ENCODE measurements around the gene ATP2B1. TPM values are rescaled to one million over a fixed set of nuclear protein-coding genes. Genes with fewer than 3 reads are reported as not detected.

The ATP2B1 gene
- total RNA-seq, 4 donors from 2014 or later: 16.7 to 172 (median 48.6) TPM

- no peak for DNase-seq
- intact Hi-C loops (cut with DNase I; ENCODE audit: low total_unique reads): no loop called here
- H3K27ac ChIP-seq: no peak overlapping the region
- no peak overlapping the region for H3K4me3 ChIP-seq
- H3K9me3 ChIP-seq: peaks cover 0 to 4% of the 10 kb centered on the region in 2 donors
- H3K4me1 ChIP-seq: no peaks in the 10 kb centered on the region
- TF ChIP-seq, protein P1, sequence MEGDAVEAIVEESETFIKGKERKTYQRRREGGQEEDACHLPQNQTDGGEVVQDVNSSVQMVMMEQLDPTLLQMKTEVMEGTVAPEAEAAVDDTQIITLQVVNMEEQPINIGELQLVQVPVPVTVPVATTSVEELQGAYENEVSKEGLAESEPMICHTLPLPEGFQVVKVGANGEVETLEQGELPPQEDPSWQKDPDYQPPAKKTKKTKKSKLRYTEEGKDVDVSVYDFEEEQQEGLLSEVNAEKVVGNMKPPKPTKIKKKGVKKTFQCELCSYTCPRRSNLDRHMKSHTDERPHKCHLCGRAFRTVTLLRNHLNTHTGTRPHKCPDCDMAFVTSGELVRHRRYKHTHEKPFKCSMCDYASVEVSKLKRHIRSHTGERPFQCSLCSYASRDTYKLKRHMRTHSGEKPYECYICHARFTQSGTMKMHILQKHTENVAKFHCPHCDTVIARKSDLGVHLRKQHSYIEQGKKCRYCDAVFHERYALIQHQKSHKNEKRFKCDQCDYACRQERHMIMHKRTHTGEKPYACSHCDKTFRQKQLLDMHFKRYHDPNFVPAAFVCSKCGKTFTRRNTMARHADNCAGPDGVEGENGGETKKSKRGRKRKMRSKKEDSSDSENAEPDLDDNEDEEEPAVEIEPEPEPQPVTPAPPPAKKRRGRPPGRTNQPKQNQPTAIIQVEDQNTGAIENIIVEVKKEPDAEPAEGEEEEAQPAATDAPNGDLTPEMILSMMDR (IDR thresholded peaks at IDR 0.05): no peak
- TF ChIP-seq POLR2A (IDR thresholded peaks at IDR 0.05): no peak
- no peaks in the 10 kb centered on the region for H3K36me3 ChIP-seq
- H3K27me3 ChIP-seq: no peaks in the 10 kb centered on the region
These were observed 32.3 kb upstream of the ATP2B1 start for GRCh38 chr12:89740943-89741342.

DNA sequence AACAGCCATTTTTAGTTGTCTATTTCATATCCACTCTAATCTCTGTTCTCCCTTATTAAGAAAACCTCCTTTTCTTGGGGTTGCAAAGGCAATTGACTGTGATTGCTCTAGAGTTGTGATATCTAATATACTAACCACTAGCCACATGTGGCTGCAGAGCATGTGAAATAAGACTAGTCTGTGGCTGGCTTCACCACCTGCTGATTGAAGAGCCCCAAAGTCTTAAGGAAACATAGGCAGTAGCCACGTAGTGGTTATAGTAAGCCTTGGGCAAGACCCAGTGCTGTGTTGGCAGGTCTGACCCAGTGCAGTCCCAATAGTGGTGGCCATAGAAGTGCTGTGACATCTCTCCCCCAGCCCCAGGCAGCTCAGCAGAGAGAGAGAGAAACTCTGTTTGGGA is 28.4 kb upstream of the ATP2B1 start:
- intact Hi-C loops (cut with DNase I; ENCODE audit: low total_unique reads): no loop called here
- H3K27ac ChIP-seq: no peak overlapping the region
- H3K36me3 ChIP-seq: no peaks in the 10 kb centered on the region
- H3K27me3 ChIP-seq: no peaks in the 10 kb centered on the region
- TF ChIP-seq, protein P1 (IDR thresholded peaks at IDR 0.05): no peak
- TF ChIP-seq POLR2A (IDR thresholded peaks at IDR 0.05): no peak
- DNase-seq: no peak
- H3K4me1 ChIP-seq: no peaks in the 10 kb centered on the region
- no peak overlapping the region for H3K4me3 ChIP-seq
- peaks cover 0 to 4% of the 10 kb centered on the region in 2 donors for H3K9me3 ChIP-seq

DNA sequence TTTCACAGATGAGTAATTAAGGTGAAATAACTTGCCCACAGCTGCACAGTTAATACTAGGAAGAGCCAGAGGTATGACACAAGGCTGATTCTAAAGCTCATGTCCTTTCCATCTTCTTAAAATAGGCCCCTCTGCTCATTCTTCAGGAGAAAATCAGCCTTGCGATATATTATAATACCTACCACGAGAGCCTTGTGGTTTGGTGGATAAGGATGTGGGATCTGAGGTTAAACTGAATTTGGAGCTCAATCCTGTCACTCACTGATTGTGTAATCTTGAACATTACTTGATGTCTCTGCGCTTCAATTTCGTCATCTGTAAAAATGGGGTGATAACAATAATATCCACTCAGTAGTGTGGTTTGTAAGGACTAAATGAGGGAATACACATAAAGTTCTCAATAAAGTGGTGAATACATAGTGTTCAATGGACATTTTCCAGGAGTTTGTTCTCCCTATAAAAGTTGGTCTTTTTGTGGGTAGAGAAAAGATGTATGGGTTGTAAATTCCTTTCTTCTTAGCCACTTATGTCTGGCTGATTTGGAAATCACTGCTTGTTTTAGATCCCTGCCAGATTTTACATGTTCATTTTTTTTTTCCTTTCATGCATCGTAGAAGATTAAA is 25.1 kb upstream of the ATP2B1 start:
- no peak for TF ChIP-seq POLR2A (IDR thresholded peaks at IDR 0.05)
- Histone ChIP-seq H3K9me3 (no peaks in the 10 kb centered on the region), H3K4me3 (no peak overlapping the region), H3K27ac (no peak overlapping the region), H3K36me3 (no peaks in the 10 kb centered on the region), H3K27me3 (no peaks in the 10 kb centered on the region), H3K4me1 (no peaks in the 10 kb centered on the region)
- intact Hi-C loops (cut with DNase I; ENCODE audit: low total_unique reads): no loop called here
- no peak for DNase-seq

GRCh38 chr12:89732522-89732921 is 23.9 kb upstream of the ATP2B1 start:
- H3K36me3 ChIP-seq: no peaks in the 10 kb centered on the region
- TF ChIP-seq POLR2A (IDR thresholded peaks at IDR 0.05): no peak
- TF ChIP-seq, protein P1 (IDR thresholded peaks at IDR 0.05): no peak
- no peaks in the 10 kb centered on the region for H3K27me3 ChIP-seq
- intact Hi-C loops (cut with DNase I; ENCODE audit: low total_unique reads): no loop called here
- no peaks in the 10 kb centered on the region for H3K4me1 ChIP-seq
- H3K9me3 ChIP-seq: no peaks in the 10 kb centered on the region
- DNase-seq: no peak
- no peak overlapping the region for H3K27ac ChIP-seq
- H3K4me3 ChIP-seq: no peak overlapping the region

DNA sequence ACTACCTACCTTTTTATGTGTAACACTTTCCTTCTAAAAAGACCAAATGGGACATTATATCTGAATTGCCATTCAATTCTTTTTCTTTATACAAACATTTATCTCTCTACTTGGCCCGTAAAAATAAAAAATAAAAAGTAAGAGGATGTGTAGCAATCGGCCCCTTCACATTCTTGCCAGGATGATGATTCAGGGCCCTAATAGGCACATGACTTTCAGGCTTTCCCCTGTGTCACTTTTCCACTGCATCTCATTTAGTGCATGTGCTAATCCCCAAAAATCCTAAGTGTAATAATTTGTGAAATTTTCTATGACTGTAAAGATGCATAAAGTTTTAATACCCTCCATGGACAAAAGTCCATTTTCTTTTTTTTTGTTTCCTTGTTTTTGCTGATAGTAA is 23.0 kb upstream of the ATP2B1 start:
- H3K27me3 ChIP-seq: no peaks in the 10 kb centered on the region
- TF ChIP-seq, protein P1 (IDR thresholded peaks at IDR 0.05): no peak
- H3K36me3 ChIP-seq: no peaks in the 10 kb centered on the region
- intact Hi-C loops (cut with DNase I; ENCODE audit: low total_unique reads): no loop called here
- no peaks in the 10 kb centered on the region for H3K9me3 ChIP-seq
- no peak overlapping the region for H3K27ac ChIP-seq
- H3K4me3 ChIP-seq: no peak overlapping the region
- H3K4me1 ChIP-seq: no peaks in the 10 kb centered on the region
- no peak for DNase-seq

DNA sequence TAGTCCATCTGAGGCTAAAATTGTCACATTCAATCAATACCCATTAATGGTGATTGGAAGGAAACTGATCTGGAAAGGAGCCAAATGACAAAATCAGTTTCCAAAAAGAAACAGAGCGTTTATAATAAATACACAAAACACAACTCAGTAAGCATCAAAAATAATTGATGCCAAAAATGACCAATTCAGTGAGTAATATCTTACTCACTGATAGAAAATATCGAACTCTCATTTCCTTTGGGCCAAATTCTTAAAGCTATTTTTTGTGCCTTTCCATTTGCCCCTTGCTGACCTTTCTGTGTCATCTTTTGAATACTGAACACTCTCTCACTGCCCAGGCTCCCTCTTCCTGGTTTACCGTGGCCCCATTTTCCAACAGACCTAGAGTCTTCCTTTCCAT is 22.5 kb upstream of the ATP2B1 start:
- intact Hi-C loops (cut with DNase I; ENCODE audit: low total_unique reads): no loop called here
- Histone ChIP-seq H3K9me3 (no peaks in the 10 kb centered on the region), H3K27me3 (no peaks in the 10 kb centered on the region), H3K27ac (no peak overlapping the region), H3K4me3 (no peak overlapping the region), H3K4me1 (no peaks in the 10 kb centered on the region), H3K36me3 (no peaks in the 10 kb centered on the region)
- DNase-seq: no peak
- TF ChIP-seq POLR2A (IDR thresholded peaks at IDR 0.05): no peak
- TF ChIP-seq, protein P1 (IDR thresholded peaks at IDR 0.05): no peak

Data from uterus (tissue), 4 donors.